Stimulated activated CD8-positive, alpha-beta memory T cell treated with anti-CD3 and anti-CD28 coated beads, Interleukin-12 subunit alpha, Interleukin-12 subunit beta, amount 100 ng/mL, for 24 hours (primary cell): Measurements from ENCODE around the gene DNAH14.
"Not testable (repeated sequence)": the region's sequence is repeated elsewhere in the genome, so short reads cannot be mapped to it uniquely, and the experiment has no call there.

Experiments used
- DNase-seq: peaks from one replicate; pipeline ENCODE4 v3.0.0-alpha.2; 2020; ENCODE audit errors: extremely low read depth

The DNAH14 gene

GRCh38 chr1:224995602-224996001 is 66.1 kb downstream of the DNAH14 start:
- no peak for DNase-seq

GRCh38 chr1:224996266-224996665 is 66.8 kb downstream of the DNAH14 start:
- DNase-seq, result no peak

GRCh38 chr1:224998185-224998584 is 68.7 kb downstream of the DNAH14 start:
- no peak for DNase-seq

- no peak for DNase-seq
Observed at GRCh38 chr1:225004396-225004795, 74.9 kb downstream of the DNAH14 start.

- not testable (repeated sequence) for DNase-seq
Observed at GRCh38 chr1:225006352-225006751, 76.9 kb downstream of the DNAH14 start.

DNA sequence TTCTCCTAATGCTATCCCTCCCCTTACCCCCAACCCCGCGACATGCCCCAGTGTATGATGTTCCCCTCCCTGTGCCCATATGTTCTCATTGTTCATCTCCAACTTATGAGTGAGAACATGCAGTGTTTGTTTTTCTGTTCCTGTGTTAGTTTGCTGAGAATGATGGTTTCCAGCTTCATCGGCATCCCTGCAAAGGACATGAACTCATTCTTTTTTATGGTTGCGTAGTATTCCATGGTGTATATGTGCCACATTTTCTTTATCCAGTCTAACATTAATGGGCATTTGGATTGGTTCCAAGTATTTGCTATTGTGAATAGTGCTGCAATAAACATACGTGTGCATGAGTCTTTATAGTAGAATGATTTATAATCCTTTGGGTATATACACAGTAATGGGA is 78.6 kb downstream of the DNAH14 start:
- DNase-seq, result not testable (repeated sequence)

DNA sequence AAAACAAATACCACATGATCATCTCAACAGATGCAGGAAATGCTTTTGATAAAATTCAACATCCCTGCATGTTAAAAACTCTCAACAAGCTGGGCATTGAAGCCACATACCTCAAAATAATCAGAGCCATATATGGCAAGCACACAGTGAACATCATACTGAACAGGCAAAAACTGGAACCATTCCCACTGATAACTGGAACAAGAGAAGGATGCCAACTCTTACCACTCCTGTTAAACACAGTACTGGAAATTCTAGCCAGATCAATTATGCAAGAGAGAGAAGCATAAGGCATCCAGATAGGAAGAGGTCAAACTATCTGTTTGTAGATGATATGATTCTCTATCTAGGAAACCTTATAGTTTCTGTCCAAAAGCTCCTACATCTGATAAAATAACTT is 91.6 kb downstream of the DNAH14 start:
- DNase-seq, result no peak

- DNase-seq, result no peak
Observed at GRCh38 chr1:225026701-225027100, 97.2 kb downstream of the DNAH14 start.

DNA sequence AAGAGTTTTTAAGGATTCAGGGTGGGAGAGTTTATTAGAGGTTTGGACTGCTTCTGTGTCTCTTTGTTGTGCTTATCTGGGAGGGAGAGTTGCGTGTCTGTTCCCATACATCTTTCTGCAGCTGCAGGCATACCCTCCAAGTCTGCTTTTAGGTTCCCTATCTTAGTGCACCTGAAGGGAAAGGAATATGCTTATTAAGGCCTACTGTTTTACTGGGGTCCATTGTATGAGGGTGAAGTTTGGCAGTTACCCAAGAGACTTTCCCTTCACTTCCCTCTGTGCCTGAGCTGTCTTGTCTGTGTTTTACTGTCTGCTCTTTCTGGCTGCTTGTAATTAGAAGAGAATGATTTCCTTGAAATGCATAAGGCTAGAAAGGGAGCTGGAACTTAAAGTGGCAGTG is 107.0 kb downstream of the DNAH14 start:
- DNase-seq, result not testable (repeated sequence)

GRCh38 chr1:225042263-225042662 is 112.8 kb downstream of the DNAH14 start:
- no peak for DNase-seq

GRCh38 chr1:225044258-225044657 is 114.8 kb downstream of the DNAH14 start:
- no peak for DNase-seq

- no peak for DNase-seq
Observed at GRCh38 chr1:225049594-225049993, 120.1 kb downstream of the DNAH14 start.

- no peak for DNase-seq
Observed at GRCh38 chr1:225063722-225064121, 134.2 kb downstream of the DNAH14 start.

DNA sequence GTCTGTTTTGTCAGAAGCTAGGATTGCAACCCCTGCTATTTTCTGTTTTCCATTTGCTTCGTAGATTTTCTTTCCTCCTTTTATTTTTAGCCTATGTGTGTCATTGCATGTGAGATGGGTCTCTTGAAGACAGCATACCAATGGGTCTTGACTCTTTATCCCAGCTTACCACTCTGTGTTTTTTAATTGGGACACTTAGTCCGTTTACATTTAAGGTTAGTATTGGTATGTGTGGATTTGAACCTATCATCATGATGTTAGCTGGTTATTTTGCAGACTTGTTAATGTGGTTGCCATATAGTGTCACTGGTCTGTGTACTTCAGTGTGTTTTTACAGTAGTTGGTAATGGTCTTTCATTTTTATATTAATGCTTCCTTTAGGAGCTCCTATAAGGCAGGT is 141.5 kb downstream of the DNAH14 start:
- DNase-seq, result no peak

DNA sequence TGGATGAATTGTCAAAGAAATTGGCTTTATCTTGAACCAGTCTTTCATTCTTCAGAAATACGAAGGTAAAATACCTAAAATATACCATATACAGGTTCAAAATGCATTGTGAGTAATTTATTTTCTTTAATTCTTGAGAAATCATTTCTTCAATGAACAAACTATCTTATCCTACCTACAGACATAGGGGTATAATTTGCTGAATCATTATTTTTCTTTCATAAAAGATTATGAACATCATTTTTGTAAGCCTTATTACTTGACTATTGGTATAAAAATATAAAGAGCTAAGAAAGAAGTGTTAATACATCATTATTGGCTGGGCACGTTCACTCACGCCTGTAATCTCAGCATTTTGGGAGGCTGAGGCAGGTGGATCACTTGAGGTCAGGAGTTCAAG is 167.7 kb downstream of the DNAH14 start:
- no peak for DNase-seq

DNA sequence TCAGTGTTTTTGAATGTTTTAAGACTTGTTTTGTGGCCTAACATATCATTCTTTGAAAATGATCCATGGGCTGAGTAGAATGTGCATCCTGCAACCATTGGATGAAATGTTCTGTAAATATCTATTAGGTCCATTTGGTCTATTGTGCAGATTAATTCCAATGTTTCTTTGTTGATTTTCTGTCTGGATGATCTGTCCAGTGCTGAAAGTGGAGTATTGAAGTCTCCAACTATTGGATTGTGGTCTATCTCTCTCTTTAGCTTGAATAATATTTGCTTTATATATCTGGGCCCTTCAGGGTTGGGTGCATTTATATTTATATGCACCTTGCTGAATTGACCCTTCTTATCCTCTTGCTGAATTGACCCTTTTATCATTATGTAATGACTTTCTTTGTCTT is 181.5 kb downstream of the DNAH14 start:
- no peak for DNase-seq

- DNase-seq, result no peak
Observed at GRCh38 chr1:225113265-225113664, 183.8 kb downstream of the DNAH14 start.

- no peak for DNase-seq
Observed at GRCh38 chr1:225114354-225114990, 185.0 kb downstream of the DNAH14 start.

DNA sequence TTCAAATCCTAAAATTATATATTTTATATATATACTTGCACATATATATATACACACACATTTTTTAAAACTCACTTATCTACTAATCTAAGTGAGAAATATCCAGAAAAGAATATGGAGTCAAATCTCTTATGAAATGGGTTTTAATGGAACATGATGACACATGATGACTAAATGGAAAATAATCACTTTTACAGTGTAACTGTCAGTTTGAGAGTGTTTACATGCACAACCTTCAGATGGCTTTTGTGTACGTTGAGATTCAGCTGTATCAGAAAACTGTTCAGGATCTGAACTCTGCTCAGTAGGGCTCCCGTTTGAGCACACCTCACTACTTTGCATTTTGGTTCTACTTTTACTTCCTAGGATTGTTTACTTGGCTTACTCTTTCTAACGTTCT is 189.8 kb downstream of the DNAH14 start:
- DNase-seq, result no peak

DNA sequence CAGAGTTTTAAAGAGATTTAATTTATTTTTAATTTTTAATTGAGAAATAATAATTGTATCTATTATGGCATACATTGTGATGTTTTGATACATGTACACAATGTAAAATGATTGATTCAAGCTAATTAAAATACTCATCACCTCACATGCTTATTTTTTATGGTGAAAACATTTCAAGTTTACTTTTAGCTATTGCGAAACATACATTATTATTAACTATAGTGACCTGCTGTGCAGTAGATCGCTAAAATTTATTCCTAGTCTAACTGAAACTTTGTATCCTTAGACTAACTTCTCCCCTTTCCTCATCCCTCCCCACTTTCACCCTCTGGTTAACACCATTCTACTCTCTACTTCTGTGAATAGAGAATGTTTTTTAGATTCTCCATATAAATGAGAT is 191.6 kb downstream of the DNAH14 start:
- no peak for DNase-seq

- no peak for DNase-seq
Observed at GRCh38 chr1:225131869-225132268, 202.4 kb downstream of the DNAH14 start.

- no peak for DNase-seq
Observed at GRCh38 chr1:225137976-225138375, 208.5 kb downstream of the DNAH14 start.

- DNase-seq, result no peak
Observed at GRCh38 chr1:225143001-225143400, 213.5 kb downstream of the DNAH14 start.

DNA sequence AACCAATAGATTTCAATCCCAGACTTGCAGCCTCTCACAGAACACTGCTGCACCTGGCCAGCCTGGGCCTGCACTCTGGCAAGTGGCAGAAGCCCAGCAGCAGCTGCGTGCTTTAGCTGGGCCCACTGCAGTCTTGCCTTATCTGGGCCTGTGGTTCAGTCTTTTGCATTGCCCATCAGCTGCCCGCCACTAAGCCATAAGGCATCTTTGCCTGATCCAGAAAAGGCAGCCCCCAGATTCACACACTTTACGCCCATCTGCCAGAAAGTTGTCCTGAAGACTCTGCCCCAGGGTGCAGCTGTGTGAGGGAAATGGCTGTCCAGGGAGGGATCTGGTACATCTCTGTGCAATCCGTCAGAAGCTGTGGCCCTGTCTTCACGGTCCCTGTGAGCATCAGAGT is 217.0 kb downstream of the DNAH14 start:
- no peak for DNase-seq
